LHCN-M2 (cell line): Measurements from ENCODE around the gene PCNT. TPM values are rescaled to one million over a fixed set of nuclear protein-coding genes. Genes with fewer than 3 reads are reported as not detected.

Experiments
- DNase-seq: peaks from one replicate; pipeline ENCODE4 v3.0.0-alpha.2; 2012; ENCODE audit warnings: low read depth
- polyA plus RNA-seq: library from polyadenylated mRNA; unstranded; fragments of >200 nt; gene quantifications from one replicate; pipeline ENCODE4 v1.2.1, GENCODE V29; 2012; ENCODE audit warnings: missing spikeins
- total RNA-seq: library from RNA; depleted of rRNA; stranded (reverse); fragments of >200 nt; gene quantifications from 2 replicates; pipeline ENCODE4 v1.2.3, GENCODE V29; 2014; rRNA removed

The PCNT gene
- total RNA-seq, result 35.8 and 40.8 TPM in 2 replicates
- polyA plus RNA-seq, result 10.0 TPM

- peak; percentile 97 for DNase-seq
Observed at GRCh38 chr21:46323710-46324389, at the start of gene PCNT, which contains the start of gene C21orf58. Gene PCNT, plus strand, starts transcription at chr21:46324156. Its CDS starts 73 bp downstream, at chr21:46324229. Gene C21orf58, minus strand, starts transcription at chr21:46323870. Its CDS starts 1,132 bp downstream, at chr21:46322738.

- no peak for DNase-seq
Observed at GRCh38 chr21:46274797-46275390, 49.1 kb upstream of the PCNT start.

- no peak for DNase-seq
Observed at GRCh38 chr21:46284077-46284644, 39.8 kb upstream of the PCNT start.

- DNase-seq, result no peak
Observed at GRCh38 chr21:46284733-46285132, 39.2 kb upstream of the PCNT start.

- DNase-seq, result no peak
Observed at GRCh38 chr21:46285206-46285661, 38.7 kb upstream of the PCNT start, which contains the start of gene MCM3AP. Gene MCM3AP, minus strand, starts transcription at chr21:46285611. Its CDS starts 325 bp downstream, at chr21:46285286.

GRCh38 chr21:46285761-46286647 lies 38.0 kb upstream of the PCNT start, which contains the start of gene YBEY:
Gene YBEY, plus strand, starts transcription at chr21:46286342. Its CDS starts 572 bp downstream, at chr21:46286914.
- DNase-seq, result peak; percentile 88

GRCh38 chr21:46286648-46287002 lies 37.3 kb upstream of the PCNT start:
- no peak for DNase-seq

- DNase-seq, result no peak
Observed at GRCh38 chr21:46287541-46287940, 36.4 kb upstream of the PCNT start.

- DNase-seq, result no peak
Observed at GRCh38 chr21:46289655-46290179, 34.2 kb upstream of the PCNT start.

GRCh38 chr21:46291561-46291960 lies 32.4 kb upstream of the PCNT start:
- no peak for DNase-seq

GRCh38 chr21:46294647-46295176 lies 29.2 kb upstream of the PCNT start:
- DNase-seq, result peak; percentile 81

GRCh38 chr21:46295177-46295770 lies 28.7 kb upstream of the PCNT start:
- peak; percentile 94 for DNase-seq

- DNase-seq, result peak; percentile 94
Observed at GRCh38 chr21:46295996-46296752, 27.8 kb upstream of the PCNT start.

- DNase-seq, result no peak
Observed at GRCh38 chr21:46297338-46298271, 26.4 kb upstream of the PCNT start.

- DNase-seq, result no peak
Observed at GRCh38 chr21:46299167-46299566, 24.8 kb upstream of the PCNT start.

GRCh38 chr21:46301759-46302158 lies 22.2 kb upstream of the PCNT start:
- DNase-seq, result no peak

- DNase-seq, result no peak
Observed at GRCh38 chr21:46304437-46304836, 19.5 kb upstream of the PCNT start.

- DNase-seq, result no peak
Observed at GRCh38 chr21:46304955-46305354, 19.0 kb upstream of the PCNT start.

- peak; percentile 96 for DNase-seq
Observed at GRCh38 chr21:46307625-46308024, 16.3 kb upstream of the PCNT start.
